ENCODE results near the gene ACY1. TPM values are rescaled to one million over a fixed set of nuclear protein-coding genes. Genes with fewer than 3 reads are reported as not detected.

Gene ACY1
- total and polyA plus RNA-seq, 2 of the 13 experiments (the other 11 are each of a cell fraction or from before 2014, with no cell fraction given) = 113 to 162 TPM

- TF ChIP-seq PRDM15 (CRISPR knock-in tag; IDR thresholded peaks at IDR 0.05) = no peak
- TF ChIP-seq DNMT1 (CRISPR knock-in tag; IDR thresholded peaks at IDR 0.05) = no peak
- TF ChIP-seq GLMP (CRISPR knock-in tag; IDR thresholded peaks at IDR 0.05; ENCODE audit: borderline replicate concordance) = no peak
These were observed 42.5 kb upstream of the ACY1 start (continued) for GRCh38 chr3:51940648-51941462.

GRCh38 chr3:51941463-51941797, 41.9 kb upstream of the ACY1 start:
- DNase-seq (ENCODE audit: low spot score) (no peak), ATAC-seq (no peak), FAIRE-seq (no peak)
- H2AFZ ChIP-seq (ENCODE audit: low read length) = no peak overlapping the region
- WGBS (ENCODE audit: low lambda C conversion rate) = no CpG with 5 or more reads among the region's 20 CpGs
- no peaks in the 10 kb centered on the region; a peak in 1 of 5 replicates for H3K27me3 ChIP-seq (ENCODE audit: control insufficient read depth in 1 of 2, insufficient read depth in 2 of 2, low read length in 2 of 2)
- peak overlapping the region; percentile 82 for H3K9ac ChIP-seq (ENCODE audit: insufficient read depth, low read depth, low read length)
- no TSS peak for BruUV-seq (replicated peaks)
- intact Hi-C loops (cut with micrococcal nuclease; ENCODE audit: unreplicated experiment) = no loop called here
- H3K4me3 ChIP-seq (replicated peaks in 1 of 3; ENCODE audit: insufficient read depth in 1 of 3, low read depth in 2 of 3, low read length in 3 of 3) = peak overlapping the region; percentile 75 to 84 (median 80)
- POLR2A ChIA-PET = interaction anchor here (0.7 to 4.5 kb wide), 13 partner anchors 9 to 297 kb away, joined by 3 to 173 read pairs (median 13); partner anchors contain the start of genes ABHD14A, ABHD14B, ACY1 and DUSP7
- H3K79me2 ChIP-seq (ENCODE audit: insufficient read depth, low read length) = peaks cover 28% of the 10 kb centered on the region
- no peaks in the 10 kb centered on the region for H3K9me3 ChIP-seq (ENCODE audit: low read length)
- CTCF ChIA-PET (ENCODE audit: low intra/inter-chr PET ratio, low total read pairs) = interaction anchor here (1.2 to 2.1 kb wide), 4 partner anchors 33 to 60 kb away, joined by 3 to 34 read pairs (median 14); partner anchors contain the start of genes ABHD14A, ABHD14B, ACY1 and RPL29
- H4K20me1 ChIP-seq (ENCODE audit: insufficient read depth, low read length) = no peaks in the 10 kb centered on the region; the same call in 1 of the 2 replicates
- in situ Hi-C loops (cut with HindIII; ENCODE audit: extremely low pct_ligation_motif_present, low pct_unique_long_range_greater_than_20kb) = no loop called here
- H3K36me3 ChIP-seq (replicated peaks in 1 of 2; ENCODE audit: control insufficient read depth in 1 of 2, insufficient read depth in 2 of 2, low read length in 2 of 2) = peaks cover 8 to 24% of the 10 kb centered on the region in 2 experiments; a peak in 3 of 5 replicates
- H3K27ac ChIP-seq (ENCODE audit: extremely low read length, insufficient read depth, low read length) = peak overlapping the region; percentile 41
- H3K4me2 ChIP-seq (ENCODE audit: low read depth, low read length) = peak overlapping the region; percentile 95
- peaks cover 33% of the 10 kb centered on the region for H3K4me1 ChIP-seq (ENCODE audit: insufficient read depth, low read length)
- no peak for TF ChIP-seq ZNF562 (CRISPR knock-in tag; IDR thresholded peaks at IDR 0.05; ENCODE audit: borderline replicate concordance)
- TF ChIP-seq TP53 (CRISPR knock-in tag; conservative IDR thresholded peaks at IDR 0.05) = no peak
- peak; percentile 11; the same call in 1 of the 2 replicates for TF ChIP-seq ZSCAN21 (CRISPR knock-in tag; IDR thresholded peaks at IDR 0.05; ENCODE audit: borderline replicate concordance)
- no peak for TF ChIP-seq ETV5 (CRISPR knock-in tag; IDR thresholded peaks at IDR 0.05; ENCODE audit: borderline replicate concordance)
- no peak for TF ChIP-seq MED13 (CRISPR knock-in tag; IDR thresholded peaks at IDR 0.05)
- no peak for TF ChIP-seq ATF1 (CRISPR knock-in tag; IDR thresholded peaks at IDR 0.05)
- no peak for TF ChIP-seq NR2F1 (CRISPR knock-in tag; IDR thresholded peaks at IDR 0.05)
- 0 out of 2 replicates have a peak, but pooled peaks have one; percentile 25 for TF ChIP-seq MEIS2 (CRISPR knock-in tag; IDR thresholded peaks at IDR 0.05)
- no peak for TF ChIP-seq ZNF230 (CRISPR knock-in tag; IDR thresholded peaks at IDR 0.05)
- no peak for TF ChIP-seq MIER2 (CRISPR knock-in tag; IDR thresholded peaks at IDR 0.05)

All from HepG2 (cell line).